GM12892 (cell line): ENCODE results near the gene GNPDA2.

ENCODE experiments used
- POLR2A ChIP-seq: IDR thresholded peaks from 2 replicates; pipeline ENCODE4 v1.6.1; 2011; ENCODE audit warnings: low read depth, low read length, control low read depth
- POLR2AphosphoS5 ChIP-seq: IDR thresholded peaks from 2 replicates; pipeline ENCODE4 v1.6.1; 2011; ENCODE audit warnings: low read depth, low read length, control low read depth

DNA sequence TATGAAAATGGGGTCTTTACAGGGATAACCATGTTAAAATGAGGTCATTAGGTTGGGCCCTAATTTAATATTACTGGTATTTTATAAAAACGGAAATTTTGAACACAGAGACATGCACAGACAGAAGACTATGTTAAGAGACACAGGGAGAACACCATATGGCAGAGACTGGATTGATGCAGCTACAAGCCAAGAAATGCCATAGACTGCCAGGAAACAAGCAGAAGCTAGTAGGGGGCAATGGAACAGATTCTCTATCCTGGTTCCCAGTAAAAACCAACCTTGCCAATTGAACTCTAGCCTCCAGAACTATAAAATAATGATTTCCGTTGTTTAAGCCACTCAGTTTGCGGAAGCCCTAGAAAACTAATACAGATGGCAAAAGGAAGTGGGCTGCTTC, 54.7 kb downstream of the GNPDA2 start:
- TF ChIP-seq POLR2A (no peak), POLR2AphosphoS5 (no peak)
